GM19324 (cell line): Measurements from ENCODE around the gene ERLEC1.
"Not testable (repeated sequence)": the region's sequence is repeated elsewhere in the genome, so short reads cannot be mapped to it uniquely, and the experiment has no call there.

Source experiments
- ATAC-seq: cut with Tn5 transposase; IDR thresholded peaks from one replicate; pipeline ENCODE4 v1.9.1; 2021; ENCODE audit warnings: mild to moderate bottlenecking, moderate library complexity; ENCODE audit not compliant: unreplicated experiment, low FRiP score

ERLEC1 gene

DNA sequence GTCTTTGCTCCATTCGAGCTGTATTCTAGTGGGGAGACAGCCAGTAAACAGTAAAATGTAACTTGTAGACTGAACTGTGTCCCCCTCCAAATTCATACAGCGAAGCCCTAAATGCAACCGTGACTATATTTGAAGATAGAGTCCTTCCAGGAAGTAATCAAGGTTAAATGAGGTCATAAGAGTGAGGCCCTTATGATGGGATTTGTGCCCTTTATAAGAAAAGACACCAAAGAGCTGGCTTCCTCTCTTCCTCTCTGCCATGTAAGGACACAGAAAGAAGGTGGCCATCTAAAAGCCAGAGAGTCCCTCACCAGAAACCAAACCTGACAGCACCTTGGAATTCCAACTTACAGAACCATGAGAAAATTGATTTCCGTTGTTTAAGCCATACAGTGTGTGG, 41.5 kb downstream of the ERLEC1 start:
- ATAC-seq = no peak

DNA sequence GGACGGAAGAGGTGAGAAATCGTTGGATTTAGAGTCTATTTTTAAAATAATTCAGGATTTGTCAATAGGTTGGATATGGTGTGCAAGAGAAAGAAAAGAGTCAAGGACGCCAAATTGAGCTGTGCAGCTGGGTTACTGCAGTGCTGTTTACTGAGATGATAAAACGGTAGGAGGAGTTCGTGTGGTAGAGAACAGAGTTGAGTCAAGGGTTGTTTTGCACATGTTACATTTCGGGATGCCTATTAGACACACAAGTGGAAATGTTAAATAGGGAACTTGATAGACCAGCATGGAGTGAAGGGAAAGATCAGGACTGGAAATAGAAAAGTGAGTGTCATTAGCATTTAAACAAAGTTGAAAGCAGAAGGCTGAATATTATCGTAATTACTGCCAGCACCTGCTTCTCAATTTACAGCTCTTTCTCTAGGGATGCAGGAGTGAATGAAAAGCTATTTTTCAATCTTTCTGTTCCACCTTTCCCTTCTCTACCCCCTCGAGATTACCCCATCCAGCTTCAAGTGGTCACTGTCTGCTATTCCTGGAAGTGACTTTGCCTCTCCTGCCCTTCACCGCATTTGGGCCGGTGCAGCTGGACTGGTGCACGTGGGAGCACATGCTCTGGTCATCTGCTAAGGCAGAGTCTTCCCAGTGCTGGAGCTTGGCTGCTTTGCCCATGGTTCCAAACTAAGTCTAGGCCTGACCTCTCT, 42.6 kb downstream of the ERLEC1 start:
- ATAC-seq = no peak

DNA sequence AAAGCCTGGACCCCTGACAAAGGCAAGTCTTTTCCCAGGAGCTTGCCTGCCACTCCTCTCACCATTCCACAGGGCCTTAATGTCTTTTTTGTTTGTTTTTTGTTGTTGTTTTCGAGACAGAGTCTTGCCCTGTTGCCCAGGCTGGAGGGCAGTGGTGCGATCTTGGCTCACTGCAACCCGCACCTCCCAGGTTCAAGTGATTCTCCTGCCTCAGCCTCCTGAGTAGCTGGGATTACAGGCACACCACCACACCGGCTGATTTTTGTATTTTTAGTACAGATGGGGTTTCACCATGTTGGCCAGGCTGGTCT, 43.1 kb downstream of the ERLEC1 start:
- not testable (repeated sequence) for ATAC-seq

DNA sequence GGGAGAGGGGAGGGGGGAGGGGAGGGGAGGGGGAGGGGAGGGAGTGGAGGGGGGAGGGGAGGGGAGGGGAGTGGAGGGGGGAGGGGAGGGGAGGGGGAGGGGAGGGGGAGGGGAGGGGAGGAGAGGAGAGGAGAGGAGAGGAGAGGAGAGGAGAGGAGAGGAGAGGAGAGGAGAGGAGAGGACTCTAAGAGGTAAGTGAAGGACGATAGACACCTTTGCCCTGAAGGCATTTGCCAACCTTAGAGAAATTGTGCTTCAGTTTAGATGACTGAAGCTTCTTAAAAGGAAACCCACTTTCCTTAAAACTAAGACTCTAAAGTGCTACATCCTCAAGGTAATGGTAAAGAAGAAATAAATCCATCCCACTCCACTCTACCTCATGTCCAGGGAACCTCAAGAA, 53.7 kb downstream of the ERLEC1 start:
- ATAC-seq = no peak

DNA sequence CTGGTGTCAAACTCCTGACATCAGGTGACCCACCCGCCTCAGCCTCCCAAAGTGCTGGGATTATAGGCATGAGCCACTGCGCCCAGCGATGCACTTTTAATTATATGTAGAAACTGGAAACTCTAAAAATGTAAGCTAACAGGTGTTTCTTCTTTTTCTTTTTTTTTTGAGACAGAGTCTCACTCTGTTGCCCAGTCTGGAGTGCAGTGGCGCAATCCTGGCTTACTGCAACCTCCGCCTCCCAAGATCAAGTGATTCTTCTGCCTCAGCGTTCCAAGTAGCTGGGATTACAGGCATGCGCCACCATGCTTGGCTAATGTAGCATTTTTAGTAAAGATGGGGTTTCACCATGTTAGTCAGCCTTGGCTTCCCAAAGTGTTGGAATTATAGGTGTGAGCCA, 54.8 kb downstream of the ERLEC1 start:
- not testable (repeated sequence) for ATAC-seq

DNA sequence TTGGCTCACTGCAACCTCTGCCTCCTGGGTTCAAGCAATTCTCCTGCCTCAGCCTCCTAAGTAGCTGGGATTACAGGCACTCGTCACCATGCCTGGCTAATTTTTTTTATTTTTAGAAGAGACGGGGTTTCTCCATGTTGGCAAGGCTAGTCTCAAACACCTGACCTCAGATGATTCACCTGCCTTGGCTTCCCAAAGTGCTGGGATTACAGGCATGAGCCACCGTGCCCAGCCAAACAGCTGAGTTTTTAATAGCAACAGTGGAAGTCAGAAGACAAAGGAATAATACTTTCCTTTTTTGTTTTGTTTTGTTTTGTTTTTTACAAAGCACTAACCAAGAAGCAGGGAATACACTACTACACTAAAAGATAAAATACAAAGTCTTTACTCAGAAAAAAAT, 56.0 kb downstream of the ERLEC1 start:
- no peak for ATAC-seq

DNA sequence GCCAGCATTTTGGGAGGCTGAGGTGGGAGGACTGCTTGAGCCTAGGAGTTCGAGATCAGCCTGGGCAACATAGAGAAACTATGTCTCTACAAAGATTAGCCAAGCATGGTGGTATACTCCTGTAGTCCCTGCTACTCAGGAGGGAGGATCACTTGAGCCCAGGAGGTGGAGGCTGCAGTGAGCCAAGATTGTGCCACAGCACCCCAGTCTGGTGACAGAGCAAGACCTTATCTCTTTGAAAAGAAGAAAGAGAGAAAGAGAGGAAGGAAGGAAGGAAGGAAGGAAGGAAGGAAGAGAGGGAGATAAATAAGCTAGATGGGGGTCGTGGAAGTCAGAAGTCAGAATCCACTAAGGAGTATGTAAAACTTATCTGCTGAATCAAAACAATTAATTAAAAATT, 56.8 kb downstream of the ERLEC1 start:
- no peak for ATAC-seq

DNA sequence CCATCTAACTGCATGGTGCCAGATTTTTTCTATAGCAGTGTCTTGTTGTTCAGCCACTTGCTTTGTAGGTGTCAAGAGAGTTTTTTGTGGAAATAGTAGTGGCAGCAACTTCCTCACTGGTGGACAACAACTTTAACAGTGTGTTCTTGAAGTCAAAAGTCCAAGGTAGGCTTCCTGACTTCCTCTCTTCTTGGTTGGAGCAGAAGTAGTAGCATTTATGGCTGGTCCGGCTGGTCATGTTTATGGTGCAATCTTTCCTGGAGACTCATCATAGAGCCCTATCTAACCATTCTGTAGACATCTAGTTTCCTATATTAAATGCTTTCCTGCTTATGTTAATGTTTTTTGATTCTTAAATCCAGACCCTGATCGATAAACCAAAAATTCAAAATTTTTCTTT, 61.2 kb downstream of the ERLEC1 start:
- no peak for ATAC-seq

DNA sequence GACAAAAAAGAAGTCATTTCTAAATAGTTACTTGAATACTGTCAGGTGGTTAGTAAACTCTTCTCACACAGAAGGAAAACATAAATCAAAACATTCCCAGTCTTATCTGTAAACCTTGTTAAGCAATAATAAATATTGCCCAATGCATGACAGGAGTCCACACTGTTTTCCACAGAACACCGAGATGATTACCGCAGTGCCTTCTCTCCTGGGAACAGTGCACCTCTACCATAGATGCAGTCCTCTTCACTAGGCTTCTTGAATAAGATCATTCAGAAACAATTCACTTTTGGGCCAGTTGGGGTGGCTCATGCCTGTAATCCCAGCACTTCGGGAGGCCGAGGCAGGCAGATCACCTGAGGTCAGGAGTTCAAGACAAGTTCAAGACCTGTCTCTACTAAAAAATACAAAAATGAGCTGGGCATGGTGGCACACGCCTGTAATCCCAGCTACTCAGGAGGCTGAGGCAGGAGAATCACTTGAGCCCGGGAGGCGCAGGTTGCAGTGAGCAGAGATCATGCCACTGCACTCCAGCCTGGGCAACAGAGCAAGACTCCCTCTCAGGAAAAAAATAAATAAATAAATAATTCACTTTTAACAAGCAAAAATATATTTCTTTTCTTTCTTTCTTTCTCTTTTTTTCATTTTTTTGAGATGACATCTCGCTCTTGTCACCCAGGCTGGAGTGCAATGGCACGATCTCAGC, 64.4 kb downstream of the ERLEC1 start:
- not testable (repeated sequence) for ATAC-seq

DNA sequence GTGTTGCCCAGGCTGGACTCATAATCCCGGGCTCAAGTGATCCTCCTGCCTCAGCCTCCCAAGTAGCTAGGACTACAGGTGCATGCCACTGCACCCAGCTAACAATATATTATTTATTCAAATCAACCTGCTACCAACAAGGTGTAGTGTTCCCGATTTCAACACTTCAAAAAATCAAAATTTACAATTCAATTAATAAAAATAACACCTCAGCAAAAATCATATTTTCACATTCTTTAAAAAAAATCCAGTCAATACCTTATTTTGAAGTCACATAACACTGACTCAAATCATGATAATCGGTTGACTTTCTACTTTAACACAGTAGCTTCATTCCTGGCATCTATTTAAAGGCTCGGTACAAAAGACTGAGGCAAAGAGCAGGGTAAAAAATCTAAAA, 65.7 kb downstream of the ERLEC1 start:
- ATAC-seq = no peak

DNA sequence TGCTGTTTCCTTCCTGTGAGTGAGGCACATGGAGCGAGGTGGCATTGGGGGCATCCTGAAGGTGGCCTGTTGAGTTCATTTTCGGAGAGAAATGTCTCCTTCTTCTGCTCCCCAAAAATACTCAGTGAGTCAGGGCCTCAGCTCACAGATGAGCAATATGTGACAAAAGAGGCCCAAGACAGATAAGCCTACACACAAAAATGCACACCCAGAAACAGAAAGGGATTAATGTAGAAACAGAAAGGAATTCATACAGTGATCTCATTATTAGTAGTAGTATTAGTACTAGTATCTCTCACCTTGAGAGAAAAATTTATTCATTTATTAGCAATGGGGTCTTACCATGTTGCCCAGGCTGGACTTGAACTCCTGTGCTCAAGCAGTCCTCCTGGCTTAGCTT, 67.8 kb downstream of the ERLEC1 start:
- ATAC-seq = no peak

DNA sequence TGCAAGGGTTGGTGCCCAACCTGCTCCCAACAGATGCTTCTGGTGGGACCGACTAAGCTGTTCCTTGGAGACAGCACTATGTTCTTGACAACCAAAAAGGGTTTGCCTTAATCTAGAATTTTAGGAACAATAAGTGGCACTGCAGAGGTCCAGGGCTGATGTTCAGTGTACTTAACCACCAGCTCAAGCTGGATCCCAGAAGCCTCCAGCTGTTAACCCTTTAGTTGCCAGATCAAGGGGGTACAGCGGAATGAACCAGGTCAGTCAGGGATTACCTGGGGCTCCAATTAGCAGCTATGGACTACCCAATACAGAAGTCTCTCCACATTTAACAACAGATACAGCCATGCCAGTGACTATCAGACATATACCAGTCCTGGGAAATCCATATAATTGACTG, 69.4 kb downstream of the ERLEC1 start:
- no peak for ATAC-seq

DNA sequence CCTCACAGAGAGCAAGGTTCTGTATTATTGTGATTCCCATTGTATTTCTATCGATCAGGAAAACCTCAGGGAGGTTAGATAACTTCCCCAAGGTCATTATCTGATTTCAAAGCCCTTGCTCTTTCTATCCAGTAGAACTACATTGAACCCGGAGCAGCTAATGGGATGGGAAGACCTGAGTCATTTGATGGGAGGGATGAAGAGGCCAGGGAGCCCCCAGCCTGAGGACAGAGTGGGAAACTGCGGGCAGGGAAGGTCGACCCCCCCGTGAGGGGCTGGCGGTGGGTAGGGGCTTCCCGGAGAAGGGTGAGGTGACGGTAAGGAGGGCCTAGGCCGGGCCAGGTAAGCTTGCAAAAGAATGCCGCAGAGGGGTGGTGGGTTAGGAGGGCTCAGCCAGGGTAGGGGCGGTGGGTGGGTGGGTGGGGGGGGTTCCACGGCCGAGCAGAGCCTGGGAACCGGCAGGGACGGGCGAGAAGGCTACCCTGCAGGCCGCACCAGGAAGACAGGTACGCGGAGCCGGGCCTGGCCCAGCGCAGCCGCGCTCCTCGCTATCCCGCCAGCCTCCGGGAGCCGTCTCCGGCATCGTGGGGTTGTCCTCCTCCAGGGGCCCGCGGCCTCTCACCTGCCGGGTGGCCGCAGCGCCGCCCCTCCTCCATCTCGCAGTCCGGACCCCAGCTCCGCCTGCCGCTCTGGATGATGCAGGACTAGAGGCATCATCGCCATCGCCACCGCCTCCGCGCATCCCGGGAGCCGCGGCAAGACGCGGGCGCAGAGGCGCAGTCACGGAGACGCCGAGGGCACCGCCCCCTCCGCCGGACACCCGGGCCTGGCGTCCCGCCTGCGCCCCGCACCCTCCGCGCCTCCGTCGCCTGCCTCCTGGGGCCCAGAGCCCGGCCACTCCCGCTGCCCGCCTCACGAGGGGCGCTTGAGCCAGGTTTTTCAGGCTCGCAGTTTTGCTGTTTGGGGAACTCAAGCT, 72.7 kb downstream of the ERLEC1 start, which contains the start of gene GPR75:
GPR75 (minus strand) TSS at position 762 of the 976 bp plus-strand sequence. CDS start 5,211 bp downstream, outside the sequence.
- ATAC-seq = no peak

DNA sequence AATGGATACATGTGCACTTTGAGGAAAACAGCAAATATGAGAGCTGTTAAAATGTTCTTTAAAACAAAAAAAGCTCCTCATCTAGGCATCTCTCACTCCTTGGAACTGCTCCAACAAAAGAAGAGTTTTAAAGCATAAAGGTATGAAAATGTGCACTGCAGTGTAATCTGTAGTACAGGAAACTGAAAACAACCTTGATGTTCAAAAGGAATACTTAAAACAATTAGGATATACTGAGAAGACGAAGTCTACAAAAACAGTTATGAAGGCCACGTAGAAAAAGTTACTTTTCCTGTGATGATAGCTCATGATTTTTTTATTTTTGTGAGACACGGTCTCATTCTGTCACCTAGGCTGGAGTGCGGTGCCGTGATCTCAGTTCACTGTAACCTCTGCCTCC, 75.0 kb downstream of the ERLEC1 start:
- ATAC-seq = no peak

DNA sequence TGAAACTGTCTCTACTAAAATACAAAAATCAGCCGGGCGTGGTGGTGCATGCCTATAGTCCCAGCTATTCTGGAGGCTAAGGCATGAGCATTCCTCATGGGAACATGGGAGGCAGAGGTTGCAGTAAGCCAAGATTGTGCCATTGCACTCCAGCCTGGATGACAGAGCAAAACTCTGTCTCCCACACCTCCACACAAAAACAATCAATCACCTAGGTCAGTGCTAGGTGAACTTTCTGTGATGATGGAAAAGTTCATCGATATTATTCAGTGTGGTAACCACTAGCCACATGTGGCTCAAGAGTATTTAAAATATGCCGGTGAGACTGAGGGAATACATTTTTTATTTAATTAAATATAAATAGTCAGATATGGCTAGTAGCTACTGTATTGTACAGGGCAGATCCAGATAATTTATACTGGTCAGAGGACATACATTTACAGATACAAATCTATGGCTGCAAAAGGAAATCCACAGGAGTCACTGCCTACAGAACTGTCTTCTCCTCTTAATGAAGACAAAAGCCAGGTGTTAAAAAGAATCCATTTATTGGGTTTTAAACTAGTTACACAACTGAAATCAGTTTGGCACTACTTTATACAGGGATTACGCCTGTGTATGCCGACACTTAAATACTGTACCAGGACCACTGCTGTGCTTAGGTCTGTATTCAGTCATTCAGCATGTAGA, 76.8 kb downstream of the ERLEC1 start:
- ATAC-seq = no peak

DNA sequence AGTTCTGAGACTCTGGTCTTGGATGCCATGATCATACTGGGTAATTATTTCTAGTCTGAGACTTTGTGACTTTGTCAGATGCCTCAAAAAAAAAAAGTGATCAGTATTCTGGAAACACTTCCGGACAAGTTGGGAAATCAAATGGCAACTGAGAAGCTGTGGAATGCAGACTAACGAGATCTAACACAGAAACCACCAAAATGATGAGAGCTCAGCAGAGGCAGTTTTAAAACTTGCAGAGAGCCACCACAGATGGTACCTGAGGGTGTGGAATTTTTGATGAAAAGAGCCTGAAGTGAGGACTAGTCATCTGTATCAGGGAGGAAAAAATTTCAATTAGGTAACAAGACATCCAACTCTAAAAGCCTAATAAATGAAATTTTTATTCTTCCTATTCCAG, 78.4 kb downstream of the ERLEC1 start:
- no peak for ATAC-seq

DNA sequence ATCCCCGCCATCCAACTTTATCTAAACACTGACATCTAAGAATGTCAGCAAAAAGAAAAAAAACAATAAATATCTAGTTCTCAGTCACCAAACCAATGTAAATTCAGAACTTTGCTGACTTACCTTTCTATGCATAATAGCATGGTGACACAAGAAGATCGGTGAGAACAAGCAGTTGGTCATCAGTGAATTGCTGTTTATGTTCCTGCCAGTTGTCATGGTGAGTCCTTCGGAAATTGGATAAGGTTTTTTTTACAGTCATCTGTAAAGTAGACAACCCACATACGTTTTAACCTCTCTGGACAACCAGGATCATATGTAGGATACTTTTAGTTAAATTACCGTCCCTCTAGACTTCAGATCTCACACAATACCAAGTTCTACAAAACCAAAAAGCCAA, 79.1 kb downstream of the ERLEC1 start:
- no peak for ATAC-seq

DNA sequence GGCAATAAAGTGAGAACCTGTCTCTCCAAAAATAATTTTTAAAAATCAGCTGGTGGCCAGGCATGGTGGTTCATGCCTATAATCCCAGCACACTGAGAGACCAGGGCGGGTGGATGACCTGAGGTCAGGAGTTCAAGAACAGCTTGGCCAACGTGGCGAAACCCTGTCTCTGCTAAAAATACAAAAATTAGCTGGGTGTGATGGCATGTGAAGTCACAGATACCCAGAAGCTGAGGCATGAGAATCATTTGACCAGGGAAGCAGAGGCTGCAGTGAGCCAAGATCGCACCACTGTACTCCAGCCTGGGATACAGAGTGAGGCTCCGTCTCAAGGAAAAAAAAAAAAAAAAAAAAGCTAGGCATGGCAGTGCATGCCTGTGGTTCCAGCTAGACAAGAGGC, 80.3 kb downstream of the ERLEC1 start:
- no peak for ATAC-seq

DNA sequence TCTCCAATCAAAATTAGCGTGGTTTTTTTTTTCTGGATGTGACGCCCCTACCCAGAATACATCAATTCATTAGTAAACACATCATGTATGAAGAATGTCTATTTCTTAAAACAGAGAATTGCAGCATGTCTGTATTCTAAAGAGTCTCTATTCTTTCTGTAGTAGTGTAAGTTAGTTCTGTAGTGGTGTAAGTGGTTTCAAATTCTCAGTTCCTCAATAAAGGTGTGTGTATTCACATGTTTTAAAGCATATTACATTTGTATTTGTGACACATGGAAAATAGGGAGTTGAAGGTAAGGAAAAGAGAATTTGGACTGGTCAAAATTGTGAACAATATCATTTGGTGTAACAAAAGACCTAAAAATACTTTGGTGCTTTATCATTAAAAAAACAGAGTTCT, 80.9 kb downstream of the ERLEC1 start:
- no peak for ATAC-seq
